Keratinocyte (primary cell): ENCODE measurements around the gene WDR33. TPM values are rescaled to one million over a fixed set of nuclear protein-coding genes. Genes with fewer than 3 reads are reported as not detected.

Experiments
- DNase-seq: peaks from one replicate; pipeline ENCODE4 v3.0.0-alpha.2; 2011; ENCODE audit warnings: low read depth, missing footprints, low spot score
- FAIRE-seq: peaks from 2 replicates; lab custom pipeline; 2011; peaks lifted over from hg19 to GRCh38; lab: Jason Lieb, UNC
- H2AFZ ChIP-seq: 2 replicates; pipeline ENCODE4 v1.6.0; 2012; ENCODE audit warnings: low read length, control low read depth, inconsistent platforms; ENCODE audit not compliant: control insufficient read depth
- H3K27ac ChIP-seq: 2 replicates; pipeline ENCODE4 v1.5.1; 2011; ENCODE audit warnings: low read length; ENCODE audit not compliant: control insufficient read depth, insufficient read depth
- H3K27me3 ChIP-seq: 3 replicates; pipeline ENCODE4 v1.6.0; 2011; ENCODE audit warnings: low read length; ENCODE audit not compliant: control insufficient read depth, insufficient read depth; ENCODE audit errors: extremely low read depth
- H3K36me3 ChIP-seq, 2 experiments: 2 replicates in 1 of 2; 3 replicates in 1 of 2; pipeline ENCODE4 v1.5.1; 2011; ENCODE audit warnings: low read length in 2 of 2, mild to moderate bottlenecking in 1 of 2; ENCODE audit not compliant: control insufficient read depth in 2 of 2, insufficient read depth in 2 of 2; ENCODE audit errors: extremely low read depth in 1 of 2
- H3K4me1 ChIP-seq: 3 replicates; pipeline ENCODE4 v1.5.1; 2011; ENCODE audit warnings: low read length; ENCODE audit not compliant: control insufficient read depth, insufficient read depth; ENCODE audit errors: extremely low read depth
- H3K4me2 ChIP-seq: 3 replicates; pipeline ENCODE4 v1.6.0; 2011; ENCODE audit warnings: low read depth, low read length; ENCODE audit not compliant: control insufficient read depth, insufficient read depth; ENCODE audit errors: extremely low read depth
- H3K4me3 ChIP-seq, 3 experiments: fragments of 200-600 bp in 1 of 3; sonication (generic) in 1 of 3; 2 replicates in 2 of 3; 3 replicates in 1 of 3; pipeline ENCODE4 v1.5.1; 2011 to 2016; ENCODE audit warnings: low read length in 3 of 3, mild to moderate bottlenecking in 3 of 3, control low read depth in 2 of 3, inconsistent platforms in 1 of 3, low read depth in 1 of 3, mixed read lengths in 1 of 3, mixed run types in 1 of 3, moderate library complexity in 1 of 3; ENCODE audit not compliant: control insufficient read depth in 2 of 3, insufficient read depth in 2 of 3; ENCODE audit errors: extremely low read depth in 1 of 3
- H3K79me2 ChIP-seq: 2 replicates; pipeline ENCODE4 v1.6.0; 2012; ENCODE audit warnings: low read length; ENCODE audit not compliant: control insufficient read depth, insufficient read depth
- H3K9ac ChIP-seq: 3 replicates; pipeline ENCODE4 v1.6.0; 2011; ENCODE audit warnings: low read length; ENCODE audit not compliant: control insufficient read depth, insufficient read depth; ENCODE audit errors: extremely low read depth
- H3K9me1 ChIP-seq: 3 replicates; pipeline ENCODE4 v1.6.0; 2011; ENCODE audit warnings: low read length; ENCODE audit not compliant: control insufficient read depth, insufficient read depth; ENCODE audit errors: extremely low read depth
- H3K9me3 ChIP-seq: 2 replicates; pipeline ENCODE4 v1.5.1; 2012; ENCODE audit warnings: low read depth, low read length; ENCODE audit not compliant: control insufficient read depth
- H4K20me1 ChIP-seq: 3 replicates; pipeline ENCODE4 v1.6.0; 2011; ENCODE audit warnings: low read length; ENCODE audit not compliant: control insufficient read depth, insufficient read depth; ENCODE audit errors: extremely low read depth
- CTCF ChIP-seq, 3 experiments: IDR thresholded peaks in 1 of 3; conservative IDR thresholded peaks in 1 of 3; optimal IDR thresholded peaks in 1 of 3; 2 replicates in 2 of 3; 3 replicates in 1 of 3; pipeline versions ENCODE3 to v1.5.1; 2011; ENCODE audit warnings: low read length in 3 of 3, mild to moderate bottlenecking in 3 of 3, moderate library complexity in 2 of 3, control low read depth in 1 of 3, inconsistent platforms in 1 of 3; ENCODE audit not compliant: insufficient read depth in 2 of 3; ENCODE audit errors: extremely low read depth in 1 of 3
- EZH2 ChIP-seq: IDR thresholded peaks from one replicate; pipeline ENCODE4 v1.6.1; 2012; ENCODE audit warnings: inconsistent platforms, mild to moderate bottlenecking, low read length, moderate library complexity
- dilution Hi-C: fragments of 300-500 bp; cut with MboI; formaldehyde crosslinking; loops from one replicate; pipeline ENCODE4 v1.7.0; 2020; ENCODE audit warnings: low sequenced_read_pairs; ENCODE audit not compliant: extremely low pct_ligation_motif_present
- polyA plus RNA-seq, 5 experiments: library from polyadenylated mRNA; depleted of rRNA in 3 of 5; stranded (reverse) in 3 of 5; stranded (forward) in 1 of 5; unstranded in 1 of 5; fragments of >200 nt; gene quantifications; 1 replicate in 1 of 5; 2 replicates in 3 of 5; 3 replicates in 1 of 5; pipeline versions ENCODE4 v1.2.1 to v1.2.3, GENCODE V29; 2011 to 2012; ENCODE audit warnings: missing spikeins in 2 of 5, low read depth in 1 of 5, low replicate concordance in 1 of 5

Gene WDR33
- polyA plus RNA-seq, 1 donor (not counting 4 experiments of a cell fraction or from before 2014, with no cell fraction given) = 44.5 TPM

GRCh38 chr2:127675331-127676261 lies 135.4 kb downstream of the WDR33 start, which contains the start of gene LIMS2:
LIMS2 (minus strand) TSS chr2:127675530; CDS start chr2:127675024, 506 bp downstream.
- no peaks in the 10 kb centered on the region for H3K9me3 ChIP-seq
- no peak within 1 kb of the TSS for H3K9ac ChIP-seq
- peak within 1 kb of the TSS; percentile 38 for H2AFZ ChIP-seq
- H3K4me3 ChIP-seq = peak within 1 kb of the TSS; percentile 11 to 41 (median 27)
- no peaks in the 10 kb centered on the region for H3K79me2 ChIP-seq
- no peaks in the 10 kb centered on the region for H3K9me1 ChIP-seq
- H4K20me1 ChIP-seq = no peaks in the 10 kb centered on the region
- DNase-seq (no peak), FAIRE-seq (no peak)
- peak within 1 kb of the TSS; percentile 55 for H3K4me2 ChIP-seq
- H3K36me3 ChIP-seq = no peaks in the 10 kb centered on the region
- H3K27ac ChIP-seq = no peak within 1 kb of the TSS
- H3K27me3 ChIP-seq = peaks cover 70% of the 10 kb centered on the region
- dilution Hi-C loops = loop anchor here (25.0 kb wide), 1 partner anchor 88 kb away; no protein-coding TSS in a partner anchor
- peaks cover 5% of the 10 kb centered on the region for H3K4me1 ChIP-seq
- TF ChIP-seq EZH2 (peak; percentile 91), CTCF (optimal IDR thresholded peaks at IDR 0.05 in 1 of 3, IDR thresholded peaks at IDR 0.05 in 1 of 3, conservative IDR thresholded peaks at IDR 0.05 in 1 of 3; ENCODE audit: extremely low read depth in 1 of 3, insufficient read depth in 2 of 3, low read length in 3 of 3) (peak in 2 of 3 experiments; percentile 3 to 9)

GRCh38 chr2:127674241-127675209 lies 136.4 kb downstream of the WDR33 start:
- Histone ChIP-seq H3K9me3 (no peaks in the 10 kb centered on the region), H3K9me1 (no peaks in the 10 kb centered on the region), H3K27me3 (peaks cover 67% of the 10 kb centered on the region), H3K36me3 (no peaks in the 10 kb centered on the region), H3K4me3 (peak overlapping the region in 2 of 3 experiments; percentile 11 to 13), H3K9ac (no peak overlapping the region), H3K79me2 (no peaks in the 10 kb centered on the region), H2AFZ (peak overlapping the region; percentile 38), H4K20me1 (no peaks in the 10 kb centered on the region), H3K27ac (no peak overlapping the region), H3K4me1 (peaks cover 5% of the 10 kb centered on the region), H3K4me2 (peak overlapping the region; percentile 38)
- FAIRE-seq (no peak), DNase-seq (no peak)
- TF ChIP-seq EZH2 (peak; percentile 91), CTCF (optimal IDR thresholded peaks at IDR 0.05 in 1 of 3, IDR thresholded peaks at IDR 0.05 in 1 of 3, conservative IDR thresholded peaks at IDR 0.05 in 1 of 3; ENCODE audit: extremely low read depth in 1 of 3, insufficient read depth in 2 of 3, low read length in 3 of 3) (no peak)
- dilution Hi-C loops = loop anchor here (25.0 kb wide), 1 partner anchor 87 kb away; no protein-coding TSS in a partner anchor
